Erythroblast (primary cell): ENCODE results near the gene DDX4.

Experiments used
- DNase-seq, 2 experiments: peaks; one replicate each; lab custom pipeline; 2025; lab: John Stamatoyannopoulos, UW
- GATA1 ChIP-seq: IDR thresholded peaks from 2 replicates; pipeline ENCODE4 v1.6.1; 2011; ENCODE audit warnings: low read depth, mild to moderate bottlenecking, control low read depth, low read length, moderate library complexity
- POLR2A ChIP-seq: IDR thresholded peaks from 2 replicates; pipeline ENCODE4 v1.6.1; 2011; ENCODE audit warnings: mild to moderate bottlenecking, low read length

DDX4 gene

DNA sequence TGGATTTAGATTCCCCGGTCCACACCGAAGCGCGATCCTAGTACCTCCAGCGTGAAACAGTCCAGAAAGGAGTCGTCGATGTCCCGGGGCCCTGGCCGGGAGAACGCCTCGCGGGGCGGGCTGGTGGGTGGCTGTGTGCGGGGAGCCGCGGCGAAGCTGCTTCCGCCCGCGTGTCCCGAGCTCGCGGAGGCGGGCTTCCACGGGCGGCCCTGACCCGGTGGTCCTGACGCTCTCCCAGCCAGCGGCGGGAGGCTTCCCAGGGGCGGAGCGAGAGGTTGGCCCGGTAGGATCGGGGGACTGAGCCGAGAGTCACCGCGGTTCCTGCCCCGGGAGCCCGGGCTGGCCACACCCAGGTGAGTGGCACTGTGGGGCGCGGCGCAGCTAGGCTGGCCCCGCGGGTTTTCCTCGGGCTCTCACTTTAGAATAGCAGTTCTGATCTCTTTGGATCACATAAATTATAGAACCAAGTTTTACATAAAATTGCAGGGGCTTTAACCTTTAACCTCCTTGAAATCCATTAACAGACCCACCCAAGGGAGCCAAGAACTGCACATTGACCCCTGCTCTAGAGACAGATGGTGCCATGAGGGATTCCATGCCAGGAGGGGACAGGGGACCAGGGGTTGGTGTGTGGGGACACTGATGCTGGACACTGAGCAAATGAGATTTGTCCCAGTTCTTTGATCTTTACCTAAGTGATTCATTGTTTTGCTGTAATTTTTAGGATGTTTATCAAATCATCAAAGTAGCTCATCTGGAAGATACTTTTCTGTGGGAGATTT, 84.1 kb downstream of the DDX4 start:
- no peak for TF ChIP-seq GATA1
- TF ChIP-seq POLR2A: no peak

DNA sequence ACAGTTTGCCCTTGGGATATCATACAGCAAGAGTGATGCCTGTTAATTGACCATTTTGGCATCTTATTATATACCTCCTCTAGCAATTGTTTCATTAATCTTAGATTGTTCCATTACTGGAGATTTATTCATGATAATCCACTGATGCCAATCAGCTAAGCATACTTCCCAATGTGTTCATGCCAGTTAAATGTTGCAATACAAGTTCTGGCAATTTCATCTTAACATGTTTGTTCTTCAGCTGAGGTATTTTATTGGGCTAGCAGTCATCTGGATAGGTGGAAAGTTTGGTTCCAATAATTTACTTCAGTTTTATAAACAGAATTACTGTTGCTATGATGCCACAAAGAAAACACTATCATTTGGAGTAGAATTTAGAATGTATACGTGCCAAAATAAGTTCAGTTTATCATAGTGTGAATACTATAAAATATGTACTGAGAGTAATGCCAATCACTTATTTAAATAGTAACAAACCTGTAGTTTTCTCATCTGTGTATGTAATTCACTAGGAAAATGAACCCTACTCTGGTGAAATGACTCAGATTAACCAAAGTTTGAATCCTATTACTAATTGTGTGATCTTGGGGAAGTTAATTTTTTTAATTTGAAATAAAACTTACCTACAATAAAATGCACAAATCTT, 85.4 kb downstream of the DDX4 start:
- no peak for TF ChIP-seq POLR2A
- TF ChIP-seq GATA1: no peak
- no peak for DNase-seq

More for the DNA sequence above, 84.1 kb downstream of the DDX4 start:
- DNase-seq: no peak

DNA sequence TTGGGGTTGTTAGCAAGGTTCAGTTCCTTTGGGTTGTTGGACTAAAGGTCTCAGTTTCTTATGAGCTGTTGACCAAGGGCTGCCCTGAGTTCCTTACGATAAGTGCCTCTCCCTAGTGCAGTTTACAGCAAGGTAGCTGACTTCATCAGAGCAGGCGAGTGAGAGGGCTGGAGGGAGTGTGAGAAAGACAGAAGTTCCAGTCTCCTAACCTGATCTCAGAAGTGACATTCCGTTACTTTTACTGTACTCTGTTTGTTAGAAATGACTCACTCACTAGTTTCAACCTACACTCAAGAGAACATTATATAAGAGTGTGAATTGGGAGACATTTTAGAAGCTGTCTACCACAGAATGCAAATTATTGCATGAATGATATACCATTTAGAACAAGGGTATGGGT, 92.1 kb downstream of the DDX4 start:
- DNase-seq: no peak

DNA sequence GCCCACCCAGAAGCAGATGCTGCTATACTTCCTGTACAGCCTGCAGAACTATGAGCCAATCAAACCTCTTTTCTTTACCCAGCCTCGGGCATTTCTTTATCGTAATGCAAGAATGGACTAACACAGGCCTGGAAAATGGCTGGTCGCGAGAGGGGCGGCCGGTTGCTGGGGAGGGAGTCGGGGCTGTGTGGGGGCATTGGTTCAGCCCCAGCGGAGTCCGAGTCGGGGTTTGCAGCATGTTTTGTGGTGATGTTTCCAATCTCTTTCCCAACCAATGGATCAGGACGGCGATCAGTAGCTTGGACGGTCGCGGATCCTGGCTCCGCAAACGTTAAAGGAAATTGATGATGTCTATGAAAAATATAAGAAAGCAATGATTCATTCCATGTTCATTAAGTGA, 94.6 kb downstream of the DDX4 start:
- no peak for DNase-seq
- TF ChIP-seq GATA1 (no peak), POLR2A (no peak)

More for the DNA sequence above, 92.1 kb downstream of the DDX4 start:
- TF ChIP-seq POLR2A (no peak), GATA1 (no peak)

DNA sequence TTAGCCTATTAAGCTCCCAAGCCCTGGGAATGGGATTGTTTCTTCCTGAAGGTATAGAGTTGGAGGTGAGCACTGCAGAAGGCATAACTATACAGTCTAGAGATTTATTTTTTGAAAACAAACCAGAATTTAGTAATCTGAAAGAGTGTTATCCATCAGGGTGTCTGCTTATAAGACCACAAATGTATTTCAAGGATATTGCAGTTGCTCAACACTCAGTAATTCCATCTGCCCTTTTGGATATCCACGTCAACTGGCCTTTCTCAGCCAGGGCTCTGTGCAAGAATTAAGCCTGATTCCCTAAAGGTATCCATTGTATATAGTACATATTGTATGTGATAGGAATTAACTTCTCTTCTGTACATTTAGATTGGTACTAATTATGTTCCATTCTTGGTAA, 98.3 kb downstream of the DDX4 start:
- no peak for TF ChIP-seq GATA1
- TF ChIP-seq POLR2A: no peak
- DNase-seq: no peak

DNA sequence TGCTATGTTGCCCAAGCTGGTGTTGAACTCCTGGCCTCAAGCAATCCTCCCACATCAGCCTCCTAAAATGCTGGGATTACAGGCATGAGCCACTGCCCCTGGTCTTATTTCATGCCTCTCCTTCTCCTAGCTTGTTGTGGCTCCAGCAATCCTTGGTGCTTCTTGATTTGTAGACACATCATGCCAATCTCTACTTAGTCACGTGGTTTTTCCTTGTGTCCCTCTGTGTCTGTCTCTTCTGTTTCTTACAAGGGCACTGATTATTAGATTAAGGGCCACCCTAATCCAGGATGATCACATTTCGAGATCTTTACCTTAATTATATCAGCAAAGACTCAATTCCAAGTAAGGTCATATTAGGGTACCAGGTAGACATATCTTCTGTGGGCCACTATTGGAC, 104.1 kb downstream of the DDX4 start:
- DNase-seq: no peak
- no peak for TF ChIP-seq GATA1

DNA sequence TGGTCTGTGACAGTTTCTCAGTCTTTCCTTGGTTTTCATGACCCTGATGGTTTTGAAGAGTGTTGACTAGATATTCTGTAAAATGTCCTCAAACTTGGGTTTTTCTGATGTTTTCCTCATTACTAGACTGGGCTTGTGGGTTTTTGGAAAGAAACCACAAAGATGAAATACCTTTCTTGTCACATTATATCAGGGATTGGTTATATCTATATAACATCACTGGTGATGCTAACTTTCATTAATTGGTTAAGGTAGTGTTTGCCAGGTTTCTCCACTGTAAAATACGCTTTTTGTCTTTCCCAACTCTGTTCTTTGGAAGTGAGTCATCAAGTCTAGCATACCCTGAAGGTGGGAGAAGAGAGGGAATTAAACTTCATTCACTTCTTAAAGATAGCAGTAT, 110.0 kb downstream of the DDX4 start:
- no peak for TF ChIP-seq GATA1
- TF ChIP-seq POLR2A: no peak
- no peak for DNase-seq

DNA sequence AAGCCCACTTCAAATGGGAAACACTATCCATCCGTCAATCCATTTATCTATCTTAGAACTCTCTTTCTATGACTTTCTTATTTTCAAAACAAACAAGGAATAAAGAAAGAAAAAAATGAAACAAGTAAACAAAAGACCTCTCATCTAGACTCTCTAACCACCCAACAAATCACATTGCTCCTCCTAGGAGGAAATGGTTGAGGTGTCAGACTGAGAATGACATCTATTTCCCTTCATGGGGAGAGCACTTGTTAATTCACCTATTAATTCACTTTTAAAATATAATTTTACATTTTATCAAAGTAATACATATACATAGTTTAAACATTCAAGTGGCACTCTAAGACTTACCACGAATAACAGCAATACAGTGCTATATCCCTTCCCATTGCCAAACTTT, 110.9 kb downstream of the DDX4 start:
- no peak for DNase-seq
- TF ChIP-seq POLR2A (no peak), GATA1 (no peak)

DNA sequence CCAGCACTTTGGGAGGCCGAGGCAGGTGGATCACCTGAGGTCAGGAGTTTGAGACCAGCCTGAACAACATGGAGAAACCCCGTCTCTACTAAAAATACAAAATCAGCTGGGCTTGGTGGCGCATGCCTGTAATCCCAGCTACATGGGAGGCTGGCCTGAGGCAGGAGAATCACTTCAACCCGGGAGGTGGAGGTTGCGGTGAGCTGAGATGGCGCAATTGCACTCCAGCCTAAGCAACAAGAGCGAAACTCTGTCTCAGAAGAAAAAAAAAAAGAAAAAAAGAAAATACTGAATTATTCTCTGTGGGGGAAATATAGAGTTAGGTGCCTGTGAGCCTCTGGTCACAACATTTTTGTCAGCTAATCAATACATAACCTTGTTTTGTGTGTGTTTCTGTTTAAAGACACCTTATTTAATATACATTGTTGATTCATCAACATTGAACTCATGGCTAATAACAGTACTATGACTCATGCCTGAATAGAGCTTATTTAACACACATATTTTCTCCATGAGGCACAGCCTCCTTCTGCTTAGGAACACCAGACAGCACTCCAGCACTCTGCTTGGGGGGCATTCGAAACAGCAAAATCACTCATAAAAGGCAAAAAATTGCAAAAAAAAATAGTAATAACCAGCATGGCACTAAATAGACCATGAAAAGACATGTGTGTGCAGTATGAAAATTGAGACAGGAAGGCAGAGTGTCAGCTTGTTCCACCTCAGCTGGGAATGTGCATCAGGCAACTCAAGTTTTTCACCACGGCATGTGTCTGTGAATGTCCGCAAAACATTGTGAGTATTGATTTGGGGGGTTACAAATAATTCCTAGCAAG, 113.2 kb downstream of the DDX4 start, which contains the start of gene IL31RA:
Gene IL31RA, plus strand, starts transcription at position 519 of the 836 bp plus-strand sequence. Its CDS starts 214 bp downstream, at position 733.
- no peak for TF ChIP-seq POLR2A
- no peak for TF ChIP-seq GATA1
- no peak for DNase-seq

DNA sequence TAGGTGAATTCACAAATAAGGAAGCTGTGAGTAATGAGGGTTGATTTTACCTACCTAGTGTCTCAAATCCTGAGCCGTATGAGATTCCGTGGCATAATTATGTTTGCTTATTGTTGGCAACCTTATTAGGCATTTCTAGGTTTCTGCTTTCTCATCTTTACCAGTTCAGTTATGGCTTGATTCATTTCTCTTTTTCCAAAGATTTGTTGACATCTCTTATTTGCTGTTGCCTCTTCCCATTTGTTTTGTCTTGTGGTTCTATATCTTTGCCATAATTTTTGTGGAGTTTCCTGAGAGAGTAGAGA, 113.8 kb downstream of the DDX4 start:
- DNase-seq: no peak
- TF ChIP-seq GATA1 (no peak), POLR2A (no peak)

DNA sequence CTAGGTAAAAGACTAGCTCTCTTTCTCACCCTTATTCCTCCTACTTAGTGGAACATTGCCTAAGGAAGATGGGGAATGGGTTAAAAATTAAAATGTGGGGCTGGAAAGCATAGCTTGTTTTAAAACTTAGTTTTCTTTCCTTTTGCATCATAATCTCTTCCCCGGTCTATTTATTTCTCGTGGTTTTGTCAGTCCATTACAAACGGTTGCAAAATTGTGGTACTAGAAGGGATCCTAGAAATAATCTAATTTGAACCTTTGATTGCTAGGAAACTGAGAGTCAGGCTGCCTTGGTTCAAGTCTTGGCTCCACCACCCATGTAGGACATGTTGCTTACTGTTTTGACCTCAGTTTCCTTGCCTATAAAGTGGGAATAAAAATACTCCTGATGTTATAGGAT, 114.6 kb downstream of the DDX4 start:
- TF ChIP-seq GATA1 (no peak), POLR2A (no peak)
- no peak for DNase-seq

DNA sequence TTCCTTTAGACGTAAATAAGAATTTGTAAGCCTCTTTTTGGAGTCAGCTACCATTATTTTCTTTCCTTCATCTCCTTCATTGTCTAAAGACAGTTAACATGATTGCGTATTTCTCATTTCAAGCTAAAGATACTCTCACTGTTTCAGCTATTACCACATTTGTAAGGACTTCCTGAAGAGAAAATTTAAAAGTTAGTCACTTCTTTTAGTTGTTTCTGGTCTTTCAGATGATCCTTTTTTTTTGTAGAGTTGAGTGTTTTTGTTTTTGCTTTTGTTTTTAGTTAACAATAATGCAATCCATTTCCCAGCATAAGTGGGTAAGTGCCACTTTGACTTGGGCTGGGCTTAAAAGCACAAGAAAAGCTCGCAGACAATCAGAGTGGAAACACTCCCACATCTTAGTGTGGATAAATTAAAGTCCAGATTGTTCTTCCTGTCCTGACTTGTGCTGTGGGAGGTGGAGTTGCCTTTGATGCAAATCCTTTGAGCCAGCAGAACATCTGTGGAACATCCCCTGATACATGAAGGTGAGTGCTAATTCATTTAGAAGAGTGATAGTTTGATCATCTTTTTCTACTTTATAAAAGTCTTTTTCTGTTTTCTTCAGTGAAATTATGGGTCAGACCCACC, 115.3 kb downstream of the DDX4 start:
- no peak for DNase-seq

DNA sequence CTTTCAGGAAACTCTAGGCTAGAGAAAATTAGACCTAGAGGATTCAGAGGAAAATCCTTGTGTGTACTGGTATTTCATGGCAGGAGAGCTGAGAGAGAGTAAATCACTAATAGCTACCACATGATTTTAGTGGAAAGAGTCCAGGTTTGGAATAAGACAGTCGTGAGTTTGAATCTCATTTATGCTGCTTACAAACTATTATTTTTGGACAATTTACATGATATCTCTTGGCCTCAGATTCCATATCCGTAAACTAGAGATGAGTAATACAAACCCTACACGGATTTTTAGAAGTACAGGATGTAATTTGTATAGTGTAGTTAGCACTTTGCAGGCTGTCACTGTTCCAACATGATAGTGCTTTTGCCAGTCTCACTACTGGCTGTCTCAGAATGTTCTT, 116.0 kb downstream of the DDX4 start:
- TF ChIP-seq POLR2A (no peak), GATA1 (no peak)
- DNase-seq: no peak

More for the DNA sequence above, 115.3 kb downstream of the DDX4 start:
- no peak for TF ChIP-seq GATA1
- TF ChIP-seq POLR2A: no peak
